CD4-positive, alpha-beta T cell treated with Interleukin-15 for 4 hours (primary cell): ENCODE data around the gene SIPA1.
"Not testable (repeated sequence)": the region's sequence is repeated elsewhere in the genome, so short reads cannot be mapped to it uniquely, and the experiment has no call there.

Source experiments
- DNase-seq: peaks from one replicate; pipeline ENCODE4 v3.0.0-alpha.2; 2020; ENCODE audit warnings: low spot score

The SIPA1 gene

DNA sequence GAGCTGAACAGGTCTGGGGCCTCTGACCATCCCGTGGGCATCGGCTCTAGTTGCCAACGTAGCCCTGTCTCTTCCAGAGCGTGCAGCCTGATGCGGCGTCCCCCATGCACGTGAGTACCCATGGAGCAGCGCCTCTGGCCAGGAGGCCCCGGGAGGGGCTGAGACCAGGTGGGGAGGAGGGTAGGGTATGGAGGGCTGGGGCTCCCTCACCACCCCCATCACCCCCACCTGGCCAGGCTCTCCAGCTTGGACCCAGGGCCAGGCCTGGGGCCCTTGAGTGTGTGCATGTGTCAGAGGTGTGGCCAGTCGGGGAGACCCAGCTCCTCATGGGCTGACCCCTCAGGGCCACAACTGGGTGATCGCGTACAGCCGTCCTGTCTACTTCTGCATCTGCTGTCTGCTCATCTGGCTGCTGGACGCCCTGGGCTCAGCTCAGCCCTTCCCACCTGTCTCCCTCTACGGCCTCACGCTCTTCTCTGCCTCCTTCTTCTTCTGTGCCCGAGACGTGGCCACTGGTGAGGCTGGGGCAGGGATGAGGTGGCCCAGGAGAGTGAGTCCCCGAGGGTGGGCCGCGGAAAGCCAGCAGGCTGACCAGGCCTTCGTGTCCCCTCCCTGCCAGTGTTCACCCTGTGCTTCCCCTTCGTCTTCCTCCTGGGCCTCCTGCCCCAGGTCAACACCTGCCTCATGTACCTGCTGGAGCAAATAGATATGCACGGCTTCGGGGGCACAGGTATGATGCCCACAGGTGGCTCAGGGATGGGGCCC, 13.9 kb upstream of the SIPA1 start:
- DNase-seq, result no peak

DNA sequence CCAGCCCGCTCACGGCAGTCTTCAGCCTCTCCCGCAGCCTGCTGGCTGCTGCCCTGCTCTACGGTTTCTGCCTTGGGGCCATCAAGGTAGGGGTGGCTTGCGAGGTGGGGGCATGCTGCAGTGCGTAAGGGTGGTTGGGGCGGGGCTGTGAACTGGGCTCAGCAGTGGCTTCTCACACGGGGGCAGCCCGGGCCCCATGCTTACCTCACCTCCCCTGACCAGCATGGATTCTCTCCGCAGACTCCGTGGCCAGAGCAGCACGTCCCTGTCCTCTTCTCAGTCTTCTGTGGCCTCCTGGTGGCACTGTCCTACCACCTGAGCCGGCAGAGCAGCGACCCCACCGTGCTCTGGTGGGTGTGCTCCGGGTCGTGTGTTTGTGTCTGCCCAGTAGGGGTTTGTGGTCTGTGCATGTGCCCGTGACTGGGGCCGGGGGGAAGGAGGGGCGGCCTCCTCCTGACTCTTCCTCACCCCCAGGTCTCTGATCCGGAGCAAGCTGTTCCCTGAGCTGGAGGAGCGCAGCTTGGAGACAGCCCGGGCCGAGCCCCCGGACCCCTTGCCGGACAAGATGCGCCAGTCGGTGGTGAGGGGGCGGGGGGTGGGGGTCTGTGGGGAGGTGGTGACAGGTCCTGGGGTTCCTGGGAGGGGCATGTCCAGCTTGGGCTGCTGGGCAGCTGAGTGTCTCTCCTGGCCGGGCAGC, 12.8 kb upstream of the SIPA1 start:
- no peak for DNase-seq

DNA sequence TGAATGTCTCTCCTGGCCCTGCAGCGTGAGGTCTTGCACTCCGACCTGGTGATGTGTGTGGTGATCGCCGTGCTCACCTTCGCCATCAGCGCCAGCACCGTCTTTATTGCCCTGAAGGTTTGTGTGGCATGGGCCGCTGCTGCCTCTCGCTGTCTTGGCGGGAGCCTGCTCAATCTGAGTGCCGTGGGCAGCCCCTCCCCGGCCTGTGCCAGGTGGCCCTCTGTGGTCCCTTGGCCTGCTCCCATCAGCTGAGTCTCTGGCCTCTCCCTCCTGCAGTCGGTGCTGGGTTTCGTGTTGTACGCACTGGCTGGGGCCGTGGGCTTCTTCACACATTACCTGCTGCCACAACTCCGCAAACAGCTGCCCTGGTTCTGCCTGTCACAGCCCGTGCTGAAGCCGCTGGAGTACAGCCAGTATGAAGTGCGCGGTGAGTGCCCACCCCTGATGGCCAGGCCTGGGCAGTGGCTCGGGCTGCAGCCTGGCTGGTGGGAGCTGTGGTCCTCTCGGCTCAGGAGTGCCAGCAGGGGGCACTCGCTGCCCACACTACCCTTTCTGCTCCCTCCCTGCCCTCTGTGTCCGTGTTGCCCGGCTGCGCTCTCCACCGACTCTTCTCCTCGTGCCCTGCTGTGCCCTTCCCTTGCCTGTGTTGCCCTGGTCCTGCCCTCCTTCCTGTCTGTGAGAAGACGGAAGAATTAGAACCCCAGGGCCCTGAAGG, 12.1 kb upstream of the SIPA1 start:
- peak; percentile 54 for DNase-seq

DNA sequence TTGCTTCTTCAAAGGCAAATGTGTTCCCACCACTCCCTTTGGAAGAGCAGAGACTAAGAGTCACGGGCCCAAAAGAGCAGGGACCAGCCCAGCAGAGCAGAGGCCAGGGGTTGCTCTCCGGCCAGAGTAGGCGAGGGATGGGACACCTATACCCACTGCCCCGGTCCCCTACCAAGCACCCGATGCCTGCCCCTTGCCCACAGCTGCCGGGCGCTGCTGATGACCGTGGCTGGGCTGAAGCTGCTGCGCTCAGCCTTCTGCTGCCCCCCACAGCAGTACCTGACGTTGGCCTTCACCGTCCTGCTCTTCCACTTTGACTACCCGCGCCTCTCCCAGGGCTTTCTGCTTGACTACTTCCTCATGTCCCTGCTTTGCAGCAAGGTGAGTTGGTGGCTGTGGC, 10.7 kb upstream of the SIPA1 start:
- no peak for DNase-seq

DNA sequence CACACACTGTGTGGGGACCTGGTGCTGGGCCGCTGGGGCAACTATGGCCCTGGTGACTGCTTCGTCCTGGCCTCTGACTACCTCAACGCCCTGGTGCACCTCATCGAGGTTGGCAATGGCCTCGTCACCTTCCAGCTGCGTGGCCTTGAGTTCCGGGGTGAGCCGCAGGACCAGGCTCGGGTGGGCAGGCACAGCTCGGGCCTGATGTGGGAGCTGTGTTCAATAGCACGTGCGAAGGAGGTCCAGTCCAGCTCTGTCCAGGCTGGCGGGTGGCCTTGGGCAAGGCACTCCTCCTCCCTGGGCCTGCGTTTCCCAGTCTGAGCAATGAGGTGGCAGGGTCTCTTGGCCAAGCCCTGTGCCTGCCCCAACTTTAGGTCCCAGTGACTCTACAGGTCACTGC, 8.3 kb upstream of the SIPA1 start:
- no peak for DNase-seq

DNA sequence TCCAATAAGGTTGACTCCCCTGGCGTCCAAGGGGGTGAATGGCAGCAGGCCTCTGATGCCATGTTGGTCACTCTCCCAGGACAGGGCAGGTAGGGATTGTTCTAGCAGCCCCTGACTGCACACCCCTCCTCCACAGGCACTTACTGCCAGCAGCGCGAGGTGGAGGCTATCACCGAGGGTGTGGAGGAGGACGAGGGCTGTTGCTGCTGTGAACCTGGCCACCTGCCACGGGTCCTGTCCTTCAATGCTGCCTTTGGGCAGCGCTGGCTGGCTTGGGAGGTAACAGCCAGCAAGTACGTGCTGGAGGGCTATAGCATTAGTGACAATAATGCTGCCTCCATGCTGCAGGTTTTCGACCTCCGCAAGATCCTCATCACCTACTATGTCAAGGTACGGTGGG, 7.7 kb upstream of the SIPA1 start:
- DNase-seq, result no peak

DNA sequence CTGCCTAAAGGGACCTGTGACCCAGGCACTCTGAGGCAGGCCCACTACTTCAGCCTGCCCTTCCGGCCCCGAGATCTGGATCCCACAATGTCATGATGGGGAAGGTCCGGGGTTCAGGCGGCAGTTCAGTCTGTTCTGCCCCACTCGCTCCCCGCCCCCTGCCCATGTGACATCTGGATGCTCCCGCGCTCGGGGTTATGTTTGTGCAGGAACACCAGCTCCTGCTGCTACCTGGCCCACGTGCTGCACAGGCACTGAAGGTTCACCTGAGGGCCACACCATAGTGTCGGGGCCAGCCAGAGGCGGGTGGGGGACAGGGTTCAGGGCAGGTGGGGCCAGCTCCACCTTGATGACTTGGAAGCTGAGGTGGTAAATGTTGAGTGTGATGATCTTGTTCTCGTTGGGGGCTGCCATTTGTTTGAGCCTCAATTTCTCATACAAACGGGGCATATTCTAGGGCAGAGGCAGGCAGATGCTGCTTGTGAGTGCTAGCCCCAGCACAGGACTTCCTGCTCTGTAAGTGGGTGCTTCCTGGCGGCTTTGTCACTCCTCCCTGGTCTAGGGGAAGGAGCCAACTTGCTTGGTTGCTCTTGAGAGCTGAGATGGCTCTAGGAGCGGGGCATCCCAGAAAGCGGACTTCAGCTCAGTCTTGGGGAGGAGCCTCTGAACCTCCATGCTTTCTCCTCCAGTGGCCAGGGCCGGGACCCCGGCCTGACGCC, 4.4 kb upstream of the SIPA1 start:
- no peak for DNase-seq

DNA sequence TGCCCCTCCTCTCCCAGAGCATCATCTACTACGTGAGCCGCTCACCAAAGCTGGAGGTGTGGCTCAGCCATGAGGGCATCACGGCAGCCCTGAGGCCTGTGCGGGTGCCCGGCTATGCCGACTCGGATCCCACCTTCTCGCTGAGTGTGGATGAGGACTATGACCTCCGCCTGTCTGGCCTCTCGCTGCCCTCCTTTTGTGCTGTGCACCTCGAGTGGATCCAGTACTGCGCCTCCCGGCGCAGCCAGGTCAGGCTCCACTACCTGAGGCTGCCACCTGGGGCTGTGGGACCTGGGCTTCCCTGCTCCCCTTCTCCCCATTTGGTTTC, 3.8 kb upstream of the SIPA1 start:
- no peak for DNase-seq

DNA sequence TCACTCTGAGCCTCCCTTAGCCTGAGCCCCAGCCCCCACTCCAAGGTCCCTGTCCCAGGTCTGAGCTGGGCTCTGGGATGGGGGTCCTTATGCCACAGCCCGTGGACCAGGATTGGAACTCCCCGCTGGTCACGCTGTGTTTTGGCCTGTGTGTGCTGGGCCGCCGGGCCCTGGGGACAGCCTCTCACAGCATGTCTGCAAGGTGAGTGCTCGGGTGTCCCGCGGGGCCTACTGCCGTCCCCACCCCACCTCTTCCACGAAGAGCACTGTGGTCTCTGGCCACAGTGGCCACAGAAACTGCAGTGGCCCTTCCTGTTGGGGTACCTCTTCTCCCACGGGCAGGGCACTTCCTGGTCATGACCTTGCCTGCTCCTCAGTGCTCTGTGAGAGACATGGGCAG, 3.5 kb upstream of the SIPA1 start:
- no peak for DNase-seq

DNA sequence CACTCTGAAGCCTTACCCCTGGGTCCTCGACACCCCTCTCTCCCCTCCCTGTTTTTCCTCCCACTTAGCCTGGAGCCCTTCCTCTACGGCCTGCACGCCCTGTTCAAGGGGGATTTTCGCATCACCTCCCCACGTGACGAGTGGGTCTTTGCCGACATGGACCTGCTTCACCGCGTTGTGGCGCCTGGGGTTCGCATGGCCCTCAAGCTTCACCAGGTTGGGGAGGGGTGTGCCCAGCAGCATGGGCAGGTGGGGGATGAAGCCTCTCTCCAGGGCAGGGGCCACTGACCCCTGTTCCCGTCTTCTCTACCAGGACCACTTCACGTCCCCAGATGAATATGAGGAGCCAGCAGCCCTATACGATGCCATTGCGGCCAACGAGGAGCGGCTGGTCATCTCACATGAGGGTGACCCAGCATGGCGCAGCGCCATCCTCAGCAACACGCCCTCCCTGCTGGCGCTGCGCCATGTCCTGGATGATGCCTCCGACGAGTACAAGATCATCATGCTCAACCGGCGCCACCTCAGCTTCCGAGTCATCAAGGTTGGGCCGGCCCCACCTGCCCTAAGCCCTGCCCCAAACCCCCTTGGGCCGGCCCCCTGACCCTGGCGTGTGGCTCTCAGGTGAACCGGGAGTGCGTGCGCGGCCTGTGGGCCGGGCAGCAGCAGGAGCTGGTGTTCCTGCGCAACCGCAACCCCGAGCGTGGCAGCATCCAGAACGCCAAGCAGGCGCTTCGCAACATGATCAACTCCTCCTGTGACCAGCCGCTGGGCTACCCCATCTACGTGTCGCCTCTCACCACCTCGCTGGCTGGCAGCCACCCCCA, 2.8 kb upstream of the SIPA1 start:
- no peak for DNase-seq

DNA sequence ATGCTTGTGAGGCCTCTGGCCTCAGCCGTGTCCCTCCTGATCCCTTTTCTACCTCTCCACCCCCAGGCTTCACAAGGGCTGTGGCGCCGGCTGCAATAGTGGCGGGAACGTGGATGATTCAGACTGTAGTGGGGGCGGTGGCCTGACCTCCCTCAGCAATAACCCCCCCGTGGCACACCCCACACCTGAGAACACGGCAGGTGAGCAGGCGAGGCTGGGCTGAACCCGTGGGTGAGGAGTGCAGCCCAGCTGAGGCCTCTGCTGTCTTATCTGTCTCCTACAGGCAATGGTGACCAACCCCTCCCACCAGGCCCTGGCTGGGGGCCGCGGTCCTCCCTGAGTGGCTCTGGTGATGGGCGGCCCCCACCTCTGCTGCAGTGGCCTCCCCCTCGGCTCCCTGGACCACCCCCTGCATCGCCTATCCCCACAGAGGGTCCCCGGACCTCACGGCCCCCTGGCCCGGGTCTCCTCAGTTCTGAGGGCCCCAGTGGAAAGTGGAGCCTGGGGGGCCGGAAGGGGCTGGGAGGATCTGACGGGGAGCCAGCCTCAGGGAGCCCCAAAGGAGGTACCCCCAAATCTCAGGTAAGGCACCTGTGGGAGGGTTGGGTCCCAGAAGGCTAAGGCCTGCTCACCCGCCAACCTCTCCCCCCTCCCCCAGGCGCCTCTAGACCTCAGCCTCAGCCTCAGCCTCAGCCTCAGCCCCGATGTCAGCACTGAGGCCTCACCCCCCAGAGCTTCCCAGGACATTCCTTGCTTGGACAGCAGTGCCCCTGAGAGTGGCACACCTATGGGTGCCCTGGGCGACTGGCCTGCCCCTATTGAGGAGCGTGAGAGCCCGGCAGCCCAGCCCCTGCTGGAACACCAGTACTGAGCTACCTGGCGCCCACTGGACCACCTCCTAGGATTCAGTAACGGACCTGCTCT, 1.5 kb upstream of the SIPA1 start:
- no peak for DNase-seq

DNA sequence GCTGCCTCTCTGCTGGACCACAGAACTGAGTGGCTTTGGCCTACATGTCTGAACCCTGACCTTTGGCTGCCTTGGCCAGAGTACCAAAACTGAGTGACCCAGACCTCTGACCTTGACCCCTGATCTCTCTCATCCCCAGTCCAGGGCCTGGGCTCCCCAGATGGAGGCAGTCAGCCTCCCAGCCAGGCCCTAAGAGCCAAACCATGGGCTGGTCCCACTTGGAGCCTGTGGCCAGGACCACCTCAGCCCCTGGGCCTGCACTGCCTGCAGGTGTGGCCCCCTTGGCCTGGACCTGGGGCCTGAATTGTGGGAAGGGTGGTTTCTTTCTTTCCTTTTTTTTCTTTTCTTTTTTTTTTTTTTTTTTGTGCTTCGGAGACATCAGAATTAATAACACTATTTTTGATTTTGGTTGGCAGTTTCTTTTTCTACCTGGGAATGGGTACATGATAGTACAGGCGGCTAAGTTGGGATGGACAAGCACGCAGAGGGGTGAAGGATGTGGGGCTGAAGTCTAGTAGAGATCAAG, 806 bp upstream of the SIPA1 start:
- DNase-seq, result no peak

DNA sequence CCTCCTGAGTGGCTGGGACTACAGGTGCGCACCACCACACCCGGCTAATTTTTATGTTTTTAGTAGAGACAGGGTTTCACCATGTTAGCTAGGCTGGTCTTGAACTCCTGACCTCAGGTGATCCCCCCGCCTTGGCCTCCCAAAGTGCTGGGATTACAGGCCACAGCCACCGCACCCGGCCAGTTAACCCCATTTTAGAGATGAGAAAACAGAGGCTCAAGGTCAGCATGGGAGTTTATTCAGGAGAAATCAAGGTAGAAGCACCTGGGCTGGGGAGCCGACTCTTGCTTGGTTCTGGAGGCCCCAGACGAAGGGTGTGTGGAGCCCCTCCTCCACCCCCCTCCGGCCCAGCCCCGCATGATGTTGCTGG, 1.3 kb downstream of the SIPA1 start:
- not testable (repeated sequence) for DNase-seq

DNA sequence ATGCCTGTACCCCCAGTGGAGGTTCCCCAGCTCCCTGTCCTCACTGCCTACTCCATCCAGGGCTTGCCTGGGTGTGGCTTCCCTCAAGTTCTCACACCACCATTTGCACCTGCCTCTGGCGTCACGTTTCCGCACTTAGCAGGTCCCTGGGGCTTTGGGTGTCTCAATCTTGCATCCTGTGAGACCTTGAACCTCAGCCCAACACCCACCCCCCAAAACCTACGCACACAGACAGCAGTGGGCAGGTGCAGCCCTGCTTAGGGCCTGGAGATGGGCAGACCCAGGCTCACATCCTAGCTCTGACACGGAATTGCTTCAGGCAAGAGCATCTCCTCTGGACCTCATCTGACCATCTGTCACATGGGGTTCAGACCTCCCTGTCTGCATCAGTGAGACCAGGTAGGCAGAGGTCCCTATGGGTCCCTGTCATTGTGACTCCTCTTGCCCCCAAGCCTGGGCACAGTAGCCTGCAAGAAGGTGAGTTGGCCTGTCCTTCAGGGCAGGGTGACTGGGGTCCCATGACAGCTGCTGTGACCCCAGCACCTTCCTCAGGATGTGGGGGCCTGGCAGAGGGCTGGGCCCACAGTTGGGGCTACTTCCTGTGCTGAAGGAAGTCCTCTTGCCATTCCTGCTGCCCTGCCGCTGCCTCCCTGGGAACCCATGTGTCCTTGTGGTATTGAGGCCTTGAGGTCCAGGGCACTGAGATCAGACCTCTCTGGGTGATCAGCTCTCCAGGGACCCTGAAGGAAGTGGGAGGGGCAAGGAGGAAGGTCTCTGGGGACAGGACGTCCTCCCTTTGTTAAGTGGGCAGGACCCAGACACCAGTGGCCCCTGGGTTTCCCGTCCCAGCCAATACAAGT, 2.0 kb downstream of the SIPA1 start:
- peak; percentile 67 for DNase-seq

DNA sequence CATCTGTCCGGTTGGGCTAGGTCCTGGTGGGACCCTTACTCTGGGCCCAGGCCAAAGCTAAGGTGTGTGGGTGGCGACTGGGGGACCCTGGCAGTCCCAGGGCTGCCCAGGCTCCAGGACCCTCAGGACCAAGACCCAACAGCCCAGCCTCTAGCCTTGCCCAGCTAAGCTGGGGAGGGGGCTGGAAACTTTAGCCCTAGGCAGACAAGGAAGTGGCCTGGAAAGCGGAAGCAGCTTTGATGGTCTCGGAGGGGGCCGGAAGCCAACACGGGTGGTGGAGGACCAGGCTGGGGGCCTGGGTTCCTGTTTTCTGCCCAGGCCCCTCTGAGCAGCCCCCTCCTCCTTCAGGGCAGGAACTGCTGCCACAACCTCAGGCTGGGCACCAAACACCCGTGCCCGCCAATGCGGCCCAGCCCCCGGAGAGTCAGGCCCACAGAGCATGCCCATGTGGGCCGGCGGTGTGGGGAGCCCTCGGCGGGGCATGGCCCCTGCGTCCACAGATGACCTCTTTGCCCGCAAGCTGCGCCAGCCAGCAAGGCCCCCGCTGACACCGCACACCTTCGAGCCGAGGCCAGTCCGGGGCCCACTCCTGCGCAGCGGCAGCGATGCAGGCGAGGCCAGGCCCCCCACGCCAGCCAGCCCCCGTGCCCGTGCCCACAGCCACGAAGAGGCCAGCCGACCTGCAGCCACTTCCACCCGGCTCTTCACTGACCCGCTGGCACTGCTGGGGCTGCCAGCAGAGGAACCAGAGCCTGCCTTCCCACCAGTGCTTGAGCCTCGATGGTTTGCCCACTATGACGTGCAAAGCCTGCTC, 2.8 kb downstream of the SIPA1 start:
- peak; percentile 34 for DNase-seq

DNA sequence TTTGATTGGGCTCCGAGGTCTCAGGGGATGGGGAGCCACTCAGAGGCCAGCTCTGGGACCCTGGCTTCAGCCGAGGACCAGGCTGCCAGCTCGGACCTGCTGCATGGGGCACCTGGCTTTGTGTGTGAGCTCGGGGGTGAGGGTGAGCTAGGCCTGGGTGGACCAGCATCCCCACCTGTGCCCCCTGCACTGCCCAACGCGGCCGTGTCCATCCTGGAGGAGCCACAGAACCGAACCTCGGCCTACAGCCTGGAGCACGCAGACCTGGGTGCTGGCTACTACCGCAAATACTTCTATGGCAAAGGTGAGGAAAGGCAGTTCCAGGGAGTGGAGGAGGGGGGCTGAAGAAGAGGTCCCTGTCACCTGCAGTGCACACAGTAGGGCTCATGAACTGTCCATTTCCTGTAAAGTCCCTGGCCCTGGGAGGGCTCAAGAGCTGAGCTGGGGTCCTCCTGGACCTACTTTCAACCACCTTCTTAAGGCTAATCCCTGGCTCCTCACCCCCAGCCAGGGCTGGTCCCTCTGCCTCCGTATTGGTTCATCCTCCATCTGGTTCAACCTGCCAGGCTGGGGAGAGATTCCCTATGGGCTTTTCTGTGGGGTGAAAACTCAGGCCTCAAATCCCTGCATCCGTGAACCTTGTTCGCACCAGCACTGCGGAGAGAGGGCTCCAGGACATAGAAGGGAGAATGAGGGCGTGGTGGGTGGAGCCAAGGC, 3.6 kb downstream of the SIPA1 start:
- DNase-seq, result no peak

DNA sequence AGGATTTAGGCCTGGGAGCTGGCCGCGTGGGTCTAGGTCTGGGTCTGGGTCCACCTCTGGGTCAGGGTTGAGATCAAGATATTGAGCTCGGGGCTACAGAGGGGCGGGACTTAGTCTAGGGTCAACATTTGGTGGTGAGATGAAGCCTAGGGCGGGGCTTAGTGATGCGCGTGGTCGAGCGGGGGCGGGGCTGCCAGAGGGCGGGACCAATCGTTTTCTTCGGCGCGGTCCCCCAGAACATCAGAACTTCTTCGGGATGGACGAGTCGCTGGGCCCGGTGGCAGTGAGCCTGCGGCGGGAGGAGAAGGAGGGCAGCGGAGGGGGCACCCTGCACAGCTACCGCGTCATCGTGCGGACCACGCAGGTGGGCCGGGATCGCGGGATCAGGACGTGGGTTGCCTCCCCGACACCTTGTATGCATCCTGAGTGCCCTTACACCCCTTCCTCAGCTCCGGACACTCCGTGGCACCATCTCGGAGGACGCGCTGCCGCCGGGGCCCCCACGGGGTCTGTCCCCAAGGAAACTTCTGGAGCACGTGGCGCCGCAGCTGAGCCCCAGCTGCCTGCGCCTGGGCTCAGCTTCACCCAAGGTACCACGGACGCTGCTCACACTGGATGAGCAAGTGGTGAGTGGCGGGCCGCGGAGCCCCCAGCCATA, 4.2 kb downstream of the SIPA1 start:
- DNase-seq, result no peak
